ENCODE data around the gene ACTL7A. TPM values are rescaled to one million over a fixed set of nuclear protein-coding genes. Genes with fewer than 3 reads are reported as not detected.

The ACTL7A gene
- total and polyA plus RNA-seq, 2 of the 13 experiments (the other 11 are each of a cell fraction or from before 2014, with no cell fraction given): not detected

DNA sequence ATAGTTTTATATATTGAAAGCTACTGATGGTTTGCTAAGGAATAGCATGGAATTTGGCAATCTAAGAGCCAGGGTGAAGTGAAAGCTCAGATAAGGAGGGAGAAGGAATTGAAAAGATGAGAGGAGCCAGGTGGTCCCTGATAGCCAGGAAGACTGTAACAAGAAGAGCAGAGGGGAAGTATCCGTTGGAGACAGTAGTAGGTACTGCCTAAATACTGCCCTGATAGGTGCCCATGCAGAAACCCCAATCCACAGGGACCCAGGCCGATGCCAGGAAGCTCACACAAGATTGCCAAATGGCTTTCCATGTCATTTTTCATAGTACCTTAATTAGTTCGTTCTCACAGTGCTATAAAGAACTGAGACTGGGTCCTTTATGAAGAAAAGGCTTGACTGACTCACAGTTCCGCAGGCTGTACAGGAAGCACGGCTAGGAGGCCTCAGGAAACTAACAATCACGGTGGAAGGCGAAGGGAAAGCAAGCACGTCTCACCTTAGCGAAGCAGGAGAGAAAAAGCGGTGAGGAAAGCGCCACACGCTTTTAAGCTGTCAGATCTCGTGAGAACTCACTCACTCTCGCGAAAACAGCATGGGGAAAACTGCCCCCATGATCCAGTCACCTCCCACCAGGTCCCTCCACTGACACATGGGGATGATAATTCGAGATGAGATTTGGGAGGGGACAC is 19.3 kb upstream of the ACTL7A start:
- H3K27me3 ChIP-seq (ENCODE audit: control insufficient read depth in 1 of 2, insufficient read depth in 2 of 2, low read length in 2 of 2): no peaks in the 10 kb centered on the region
- H4K20me1 ChIP-seq (ENCODE audit: insufficient read depth, low read length): no peaks in the 10 kb centered on the region
- POLR2A ChIA-PET: no interaction called here
- in situ Hi-C loops (cut with HindIII; ENCODE audit: extremely low pct_ligation_motif_present, low pct_unique_long_range_greater_than_20kb): no loop called here
- H3K4me2 ChIP-seq (ENCODE audit: low read depth, low read length): no peak overlapping the region
- 82% methylated on average over 16 of the region's 16 CpGs for whole genome bisulfite sequencing (ENCODE audit: low lambda C conversion rate)
- peaks cover 6% of the 10 kb centered on the region for H3K4me1 ChIP-seq (ENCODE audit: insufficient read depth, low read length)
- H2AFZ ChIP-seq (ENCODE audit: low read length): no peak overlapping the region
- DNase-seq (ENCODE audit: low spot score): no peak
- H3K27ac ChIP-seq (ENCODE audit: extremely low read length, insufficient read depth, low read length): no peak overlapping the region
- intact Hi-C loops (cut with micrococcal nuclease; ENCODE audit: unreplicated experiment): no loop called here
- CTCF ChIA-PET (ENCODE audit: low intra/inter-chr PET ratio, low total read pairs): no interaction called here
- H3K9ac ChIP-seq (ENCODE audit: insufficient read depth, low read depth, low read length): no peak overlapping the region
- BruUV-seq (replicated peaks): no TSS peak
- no peaks in the 10 kb centered on the region for H3K79me2 ChIP-seq (ENCODE audit: insufficient read depth, low read length)
- TF ChIP-seq CBX5 (CRISPR knock-in tag; IDR thresholded peaks at IDR 0.05; ENCODE audit: borderline replicate concordance) (no peak), ZNF484 (CRISPR knock-in tag; IDR thresholded peaks at IDR 0.05; ENCODE audit: borderline replicate concordance, low read depth) (no peak), ZNF383 (CRISPR knock-in tag; IDR thresholded peaks at IDR 0.05; ENCODE audit: borderline replicate concordance) (no peak), AKAP8 (CRISPR knock-in tag; IDR thresholded peaks at IDR 0.05) (no peak), ZNF780A (CRISPR knock-in tag; IDR thresholded peaks at IDR 0.05) (no peak), TBL1XR1 (IDR thresholded peaks at IDR 0.05; ENCODE audit: borderline replicate concordance, low read length, partially characterized antibody) (no peak), ZNF572 (CRISPR knock-in tag; IDR thresholded peaks at IDR 0.05) (no peak), XRCC5 (optimal IDR thresholded peaks at IDR 0.05; ENCODE audit: low read length) (no peak), ZNF883 (CRISPR knock-in tag; IDR thresholded peaks at IDR 0.05; ENCODE audit: not compliant biosample characterization) (no peak)
- TF ChIP-seq, protein P1, sequence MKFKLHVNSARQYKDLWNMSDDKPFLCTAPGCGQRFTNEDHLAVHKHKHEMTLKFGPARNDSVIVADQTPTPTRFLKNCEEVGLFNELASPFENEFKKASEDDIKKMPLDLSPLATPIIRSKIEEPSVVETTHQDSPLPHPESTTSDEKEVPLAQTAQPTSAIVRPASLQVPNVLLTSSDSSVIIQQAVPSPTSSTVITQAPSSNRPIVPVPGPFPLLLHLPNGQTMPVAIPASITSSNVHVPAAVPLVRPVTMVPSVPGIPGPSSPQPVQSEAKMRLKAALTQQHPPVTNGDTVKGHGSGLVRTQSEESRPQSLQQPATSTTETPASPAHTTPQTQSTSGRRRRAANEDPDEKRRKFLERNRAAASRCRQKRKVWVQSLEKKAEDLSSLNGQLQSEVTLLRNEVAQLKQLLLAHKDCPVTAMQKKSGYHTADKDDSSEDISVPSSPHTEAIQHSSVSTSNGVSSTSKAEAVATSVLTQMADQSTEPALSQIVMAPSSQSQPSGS (CRISPR knock-in tag; IDR thresholded peaks at IDR 0.05): no peak
- no peak for ATAC-seq
- H3K9me3 ChIP-seq (ENCODE audit: low read length): no peaks in the 10 kb centered on the region
- H3K4me3 ChIP-seq (replicated peaks in 1 of 3; ENCODE audit: insufficient read depth in 1 of 3, low read depth in 2 of 3, low read length in 3 of 3): no peak overlapping the region
- H3K36me3 ChIP-seq (replicated peaks in 1 of 2; ENCODE audit: control insufficient read depth in 1 of 2, insufficient read depth in 2 of 2, low read length in 2 of 2): no peaks in the 10 kb centered on the region
- FAIRE-seq: no peak

Data from HepG2 (cell line).